ENCODE results near the gene TESPA1. TPM values are rescaled to one million over a fixed set of nuclear protein-coding genes. Genes with fewer than 3 reads are reported as not detected.
"Not testable (repeated sequence)": the region's sequence is repeated elsewhere in the genome, so short reads cannot be mapped to it uniquely, and the experiment has no call there.

The TESPA1 gene
- total RNA-seq, 1 donor from 2014 or later: not detected

DNA sequence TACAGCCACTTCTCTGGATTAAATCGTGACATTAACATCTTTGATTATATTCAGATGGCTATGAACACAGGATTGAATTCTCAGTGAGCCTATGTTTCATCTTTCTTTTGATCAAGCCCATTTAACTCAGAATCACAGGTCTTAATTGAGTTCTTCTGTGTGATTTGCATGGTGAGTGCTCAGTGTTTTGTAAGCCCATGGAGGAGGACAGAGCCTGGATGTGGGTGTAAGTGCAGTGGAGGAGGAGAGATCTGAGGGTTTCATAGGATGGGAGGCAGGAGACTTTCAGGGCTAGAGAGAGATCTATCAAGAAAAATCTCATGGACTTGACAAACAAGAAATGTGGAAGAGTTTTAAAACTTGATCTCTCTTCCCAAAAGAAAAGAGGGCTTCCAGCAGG lies 5.3 kb upstream of the TESPA1 start:
- Histone ChIP-seq H3K27me3 (ENCODE audit: control insufficient read depth, insufficient read depth, low read length) (no peaks in the 10 kb centered on the region), H3K36me3 (ENCODE audit: control insufficient read depth, insufficient read depth, low read length) (no peaks in the 10 kb centered on the region), H3K4me3 (ENCODE audit: low read depth, low read length) (no peak overlapping the region)
- TF ChIP-seq, protein P1, sequence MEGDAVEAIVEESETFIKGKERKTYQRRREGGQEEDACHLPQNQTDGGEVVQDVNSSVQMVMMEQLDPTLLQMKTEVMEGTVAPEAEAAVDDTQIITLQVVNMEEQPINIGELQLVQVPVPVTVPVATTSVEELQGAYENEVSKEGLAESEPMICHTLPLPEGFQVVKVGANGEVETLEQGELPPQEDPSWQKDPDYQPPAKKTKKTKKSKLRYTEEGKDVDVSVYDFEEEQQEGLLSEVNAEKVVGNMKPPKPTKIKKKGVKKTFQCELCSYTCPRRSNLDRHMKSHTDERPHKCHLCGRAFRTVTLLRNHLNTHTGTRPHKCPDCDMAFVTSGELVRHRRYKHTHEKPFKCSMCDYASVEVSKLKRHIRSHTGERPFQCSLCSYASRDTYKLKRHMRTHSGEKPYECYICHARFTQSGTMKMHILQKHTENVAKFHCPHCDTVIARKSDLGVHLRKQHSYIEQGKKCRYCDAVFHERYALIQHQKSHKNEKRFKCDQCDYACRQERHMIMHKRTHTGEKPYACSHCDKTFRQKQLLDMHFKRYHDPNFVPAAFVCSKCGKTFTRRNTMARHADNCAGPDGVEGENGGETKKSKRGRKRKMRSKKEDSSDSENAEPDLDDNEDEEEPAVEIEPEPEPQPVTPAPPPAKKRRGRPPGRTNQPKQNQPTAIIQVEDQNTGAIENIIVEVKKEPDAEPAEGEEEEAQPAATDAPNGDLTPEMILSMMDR (IDR thresholded peaks at IDR 0.05; ENCODE audit: insufficient read depth, low read length, poor library complexity, severe bottlenecking): no peak
- DNase-seq (ENCODE audit: low read depth): no peak

DNA sequence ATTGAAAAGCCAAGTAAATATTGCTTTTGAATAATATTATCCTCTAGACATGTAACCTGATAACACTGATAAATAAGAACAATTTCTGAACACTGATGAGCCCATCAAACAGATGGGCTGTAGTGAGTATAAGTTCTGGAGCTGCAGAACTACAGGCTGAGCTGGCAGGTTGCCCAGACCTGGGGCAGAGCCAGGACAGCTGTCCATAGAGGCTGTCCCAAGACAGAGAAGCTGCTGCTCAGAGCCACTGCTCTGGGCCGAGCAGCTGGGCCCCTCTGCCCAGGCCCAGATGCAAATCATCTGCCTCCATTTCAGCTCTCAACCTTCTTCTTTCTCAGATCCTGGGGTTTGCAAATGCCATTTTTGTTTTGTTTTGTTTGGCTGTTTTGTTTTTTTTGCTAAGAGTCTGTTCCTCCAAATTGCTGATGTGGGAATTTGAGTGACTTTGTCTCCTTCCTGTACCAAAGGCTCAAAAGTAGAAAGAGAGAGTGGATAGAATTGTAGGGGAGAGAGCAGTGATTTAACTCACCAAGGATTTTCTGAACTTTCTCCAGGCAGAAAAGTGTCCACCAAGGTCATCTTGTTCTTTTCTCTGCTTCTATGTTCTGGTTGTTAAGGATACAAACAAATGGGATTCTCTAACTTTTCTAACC lies 4.0 kb upstream of the TESPA1 start:
- TF ChIP-seq, protein P1 (IDR thresholded peaks at IDR 0.05; ENCODE audit: insufficient read depth, low read length, poor library complexity, severe bottlenecking): no peak
- H3K27me3 ChIP-seq (ENCODE audit: control insufficient read depth, insufficient read depth, low read length): no peaks in the 10 kb centered on the region
- H3K4me3 ChIP-seq (ENCODE audit: low read depth, low read length): no peak overlapping the region
- no peak for DNase-seq (ENCODE audit: low read depth)
- H3K36me3 ChIP-seq (ENCODE audit: control insufficient read depth, insufficient read depth, low read length): no peaks in the 10 kb centered on the region

DNA sequence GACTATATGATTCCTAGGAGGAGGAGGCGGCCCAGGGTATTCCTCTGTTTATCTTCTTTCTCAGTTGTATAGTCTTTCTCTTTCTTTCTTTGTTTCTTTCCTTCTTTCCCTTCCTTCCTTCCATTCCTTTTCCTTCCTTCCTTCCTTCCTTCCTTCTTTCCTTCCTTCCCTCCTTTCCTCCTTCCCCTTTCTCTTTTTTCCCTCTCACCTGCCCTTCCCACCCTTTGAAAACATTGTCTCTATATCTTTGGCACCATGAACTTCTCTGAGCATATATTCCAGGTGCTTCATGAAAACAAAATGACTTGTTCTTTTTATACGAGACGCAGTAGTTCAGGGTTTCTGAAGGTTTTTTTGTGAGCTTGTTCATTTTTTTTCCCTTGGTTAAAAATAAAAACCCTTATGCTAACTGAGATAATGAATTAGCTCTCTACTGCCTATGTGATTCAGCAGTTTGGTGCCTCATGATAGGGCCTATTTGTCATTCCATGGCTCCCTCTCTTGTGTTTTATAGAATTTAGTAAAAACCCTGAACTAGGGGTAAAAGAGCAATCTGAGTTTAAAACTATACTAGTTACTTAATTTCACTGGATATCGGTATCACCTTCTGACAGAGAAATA lies 3.2 kb upstream of the TESPA1 start:
- TF ChIP-seq, protein P1 (IDR thresholded peaks at IDR 0.05; ENCODE audit: insufficient read depth, low read length, poor library complexity, severe bottlenecking): no peak
- DNase-seq (ENCODE audit: low read depth): no peak
- H3K36me3 ChIP-seq (ENCODE audit: control insufficient read depth, insufficient read depth, low read length): no peaks in the 10 kb centered on the region
- H3K4me3 ChIP-seq (ENCODE audit: low read depth, low read length): no peak overlapping the region
- no peaks in the 10 kb centered on the region for H3K27me3 ChIP-seq (ENCODE audit: control insufficient read depth, insufficient read depth, low read length)

DNA sequence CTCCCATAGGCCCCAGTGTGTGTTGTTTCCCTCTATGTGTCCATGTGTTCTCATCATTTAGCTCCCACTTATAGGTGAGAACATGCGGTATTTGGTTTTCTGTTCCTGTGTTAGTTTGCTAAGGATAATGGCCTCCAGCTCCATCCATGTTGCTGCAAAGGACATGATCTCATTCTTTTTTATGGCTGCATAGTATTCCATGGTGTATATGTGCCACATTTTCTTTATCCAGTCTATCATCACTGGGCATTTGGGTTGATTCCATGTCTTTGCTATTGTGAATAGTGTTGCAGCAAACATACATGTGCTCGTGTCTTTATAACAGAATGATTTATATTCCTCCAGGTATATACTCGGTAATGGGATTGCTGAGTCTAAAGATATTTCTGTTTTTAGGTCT lies 2.2 kb upstream of the TESPA1 start:
- not testable (repeated sequence) for H3K36me3 ChIP-seq (ENCODE audit: control insufficient read depth, insufficient read depth, low read length); H3K27me3 ChIP-seq (ENCODE audit: control insufficient read depth, insufficient read depth, low read length); DNase-seq (ENCODE audit: low read depth); H3K4me3 ChIP-seq (ENCODE audit: low read depth, low read length)

DNA sequence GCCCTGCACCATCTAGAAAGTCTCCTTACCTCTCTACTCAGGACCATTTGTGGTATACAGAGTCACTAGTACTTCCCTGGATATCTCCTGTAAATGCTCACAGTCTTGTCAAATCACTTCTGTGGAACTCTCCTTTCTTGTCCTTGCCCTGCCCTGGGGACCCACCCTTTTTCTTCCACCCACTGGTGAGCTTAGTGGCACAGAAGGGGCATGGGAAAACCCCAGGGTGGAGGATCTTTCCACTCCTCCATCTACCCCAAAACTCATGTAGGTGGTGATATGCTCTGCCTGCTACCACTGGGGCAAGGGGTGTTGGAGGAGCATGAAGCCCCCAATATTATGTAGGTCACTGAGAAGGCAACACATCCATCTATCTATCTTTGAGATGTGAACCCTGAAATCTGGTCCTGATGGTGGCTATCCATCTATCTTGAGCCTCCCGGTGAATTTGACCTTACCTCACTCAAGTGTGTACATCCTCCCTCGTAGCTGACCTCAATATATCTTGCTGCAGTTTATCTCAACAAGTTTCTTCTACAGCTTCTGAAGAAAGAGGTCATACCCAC lies 943 bp downstream of the TESPA1 start:
- no peaks in the 10 kb centered on the region for H3K36me3 ChIP-seq (ENCODE audit: control insufficient read depth, insufficient read depth, low read length)
- DNase-seq (ENCODE audit: low read depth): no peak
- H3K27me3 ChIP-seq (ENCODE audit: control insufficient read depth, insufficient read depth, low read length): no peaks in the 10 kb centered on the region
- TF ChIP-seq, protein P1 (IDR thresholded peaks at IDR 0.05; ENCODE audit: insufficient read depth, low read length, poor library complexity, severe bottlenecking): no peak
- no peak overlapping the region for H3K4me3 ChIP-seq (ENCODE audit: low read depth, low read length)

DNA sequence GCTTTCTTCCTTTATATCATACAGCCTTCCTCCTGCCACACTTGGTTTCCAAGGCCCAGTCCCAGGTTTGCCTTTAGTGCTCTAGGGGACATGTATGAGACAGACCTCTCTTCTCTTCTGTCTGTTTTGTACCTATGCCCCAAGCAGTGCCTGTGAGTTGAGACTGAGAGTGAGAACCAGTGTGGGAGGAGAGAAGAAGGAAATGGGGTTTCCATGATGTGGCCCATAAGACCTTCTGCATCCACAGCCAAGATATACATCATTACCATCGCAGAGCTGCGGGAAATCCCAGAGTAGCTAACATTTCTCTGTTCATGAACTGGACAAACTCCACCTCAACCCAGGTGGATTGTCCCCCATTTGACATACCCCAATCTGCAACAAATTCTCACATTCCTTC lies 2.8 kb downstream of the TESPA1 start:
- DNase-seq (ENCODE audit: low read depth): no peak
- TF ChIP-seq, protein P1 (IDR thresholded peaks at IDR 0.05; ENCODE audit: insufficient read depth, low read length, poor library complexity, severe bottlenecking): no peak
- no peaks in the 10 kb centered on the region for H3K36me3 ChIP-seq (ENCODE audit: control insufficient read depth, insufficient read depth, low read length)
- H3K4me3 ChIP-seq (ENCODE audit: low read depth, low read length): no peak overlapping the region
- no peaks in the 10 kb centered on the region for H3K27me3 ChIP-seq (ENCODE audit: control insufficient read depth, insufficient read depth, low read length)
